Eye (tissue), 1 donor: ENCODE results near the gene C3orf22.
"Not testable (repeated sequence)": the region's sequence is repeated elsewhere in the genome, so short reads cannot be mapped to it uniquely, and the experiment has no call there.

Experiments used
- DNase-seq: peaks from one replicate; pipeline ENCODE4 v3.0.0-alpha.2; 2015

Gene C3orf22, protein sequence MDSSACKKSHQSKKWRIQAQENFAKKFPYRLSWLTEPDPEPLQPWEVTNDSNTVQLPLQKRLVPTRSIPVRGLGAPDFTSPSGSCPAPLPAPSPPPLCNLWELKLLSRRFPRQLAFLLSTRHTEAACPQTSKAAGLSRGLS

DNA sequence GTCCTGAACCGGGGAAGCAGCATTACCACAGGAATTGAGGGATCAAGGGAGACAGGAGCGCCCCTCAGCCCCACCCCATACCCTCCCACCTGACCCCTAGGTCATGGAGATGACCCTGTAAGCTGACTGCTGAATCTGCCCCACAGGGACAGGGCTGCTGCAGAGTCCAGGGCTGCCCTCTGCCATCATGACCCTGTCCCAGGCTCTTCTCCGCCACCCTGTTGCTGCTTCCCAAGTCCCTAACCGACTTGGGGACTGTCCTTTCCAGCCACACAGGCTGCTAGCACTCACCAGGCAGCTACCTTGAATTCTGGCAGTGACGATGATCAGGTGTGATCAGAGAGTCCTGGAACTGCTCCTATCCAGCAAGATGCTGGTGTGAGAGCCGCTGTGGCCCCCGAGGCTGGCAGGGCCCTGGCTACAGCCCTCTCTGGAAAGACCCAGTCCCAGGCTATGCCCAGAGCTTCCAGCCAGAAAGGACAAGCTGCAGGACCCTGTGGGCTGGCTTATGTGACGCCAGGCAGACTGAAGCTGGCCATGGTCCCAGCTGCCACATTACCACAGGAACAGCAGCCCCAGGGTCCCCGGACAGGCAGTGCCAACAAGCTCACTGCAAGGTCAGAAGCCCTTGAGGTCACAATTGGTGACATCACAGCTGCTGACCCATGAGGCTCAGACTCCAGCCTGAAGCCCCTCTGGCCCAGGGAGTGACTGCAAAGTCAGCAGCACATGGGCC lies at the start of gene C3orf22:
C3orf22 (minus strand) TSS at position 597 of the 736 bp plus-strand sequence. CDS start 5,542 bp downstream, outside the sequence.
- DNase-seq: no peak

DNA sequence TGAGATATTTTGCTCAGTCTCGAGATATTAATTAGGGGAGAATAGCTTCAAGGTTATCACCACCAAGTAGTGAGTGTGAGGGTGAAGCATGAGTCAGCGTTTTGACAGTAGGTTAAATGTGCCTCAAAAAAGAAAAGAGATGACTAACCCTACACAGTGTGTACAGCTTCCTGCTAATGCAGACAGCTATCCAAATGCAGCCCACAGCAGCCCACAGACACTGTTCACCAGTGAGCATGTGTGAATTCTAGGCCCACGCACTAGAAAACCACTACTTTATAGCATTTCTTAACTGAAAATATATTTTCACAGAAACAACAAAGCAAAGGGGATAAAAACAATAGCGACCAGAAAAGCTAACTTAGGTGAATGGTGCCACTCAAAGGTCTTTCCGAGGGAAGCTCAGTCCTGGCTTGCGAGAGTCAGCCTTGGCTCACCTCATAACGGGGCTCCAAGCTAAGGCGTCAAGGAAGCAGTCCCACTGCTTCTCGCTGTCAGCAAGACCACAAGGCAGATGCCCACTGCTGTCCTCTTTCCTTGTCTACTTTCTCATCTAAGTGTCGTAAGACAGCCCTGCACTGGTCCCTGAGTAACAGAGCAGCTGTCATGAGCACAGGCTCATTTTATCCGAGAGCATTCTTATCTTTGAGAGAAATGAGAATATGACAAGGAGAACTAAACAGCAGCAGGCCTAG lies 48.6 kb upstream of the C3orf22 start:
- DNase-seq: no peak

DNA sequence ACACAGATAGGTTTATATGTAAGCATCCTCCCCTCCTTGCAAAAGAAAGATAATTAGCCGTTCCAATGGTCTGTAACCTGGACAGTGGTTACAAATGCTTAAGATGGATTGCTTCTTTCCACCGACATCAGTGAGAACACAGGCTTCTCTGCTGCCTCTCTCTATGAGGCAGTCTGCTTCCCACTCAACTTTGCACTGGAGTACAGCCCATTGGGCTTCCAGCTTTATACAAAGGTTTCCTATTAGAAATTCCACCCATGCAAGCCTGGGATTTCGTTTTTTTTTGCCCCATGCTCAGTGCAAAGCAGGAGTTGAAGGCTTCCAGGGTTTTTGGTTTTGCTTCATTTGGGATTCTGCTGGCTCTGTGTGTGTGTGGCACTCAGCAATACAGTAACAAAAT lies 47.3 kb upstream of the C3orf22 start:
- no peak for DNase-seq

DNA sequence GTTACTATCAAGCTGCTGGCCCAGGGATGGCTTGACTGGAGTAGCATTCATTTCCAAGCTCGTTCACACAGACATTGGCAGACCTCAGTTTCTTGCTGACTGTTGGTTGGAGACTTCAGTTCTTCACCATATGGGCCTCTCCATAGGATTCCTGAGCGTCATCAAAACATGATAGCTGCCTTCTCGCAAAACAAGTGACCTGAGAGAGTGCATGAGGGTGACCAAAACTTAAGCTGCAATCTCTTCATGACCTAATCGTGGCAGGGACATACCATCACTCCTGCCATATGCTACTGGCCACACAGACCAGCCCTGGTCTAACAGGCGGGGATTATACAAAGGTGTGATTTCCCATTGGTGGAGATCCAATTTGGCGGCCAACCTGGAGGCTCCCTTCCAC lies 46.0 kb upstream of the C3orf22 start:
- no peak for DNase-seq

DNA sequence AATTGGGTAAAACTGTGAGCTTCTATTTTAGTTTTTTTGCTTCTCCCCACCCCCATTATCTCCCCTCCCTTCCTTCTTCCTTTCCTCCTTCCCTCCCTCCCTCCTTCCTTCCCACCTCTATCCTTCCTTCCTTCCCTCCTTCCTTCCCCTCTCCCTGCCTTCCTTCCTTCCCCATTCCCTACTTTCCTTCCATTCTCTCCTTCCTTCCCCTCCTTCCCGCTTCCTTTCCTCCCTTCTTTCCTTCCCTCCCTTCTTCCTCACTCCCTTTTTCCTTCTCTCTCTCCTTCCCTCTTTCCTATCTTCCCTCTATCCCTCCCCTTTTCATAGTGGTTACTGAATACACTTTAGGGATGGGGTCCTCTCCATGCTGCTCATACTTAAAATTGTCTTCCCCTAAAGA lies 40.4 kb upstream of the C3orf22 start:
- DNase-seq: no peak

DNA sequence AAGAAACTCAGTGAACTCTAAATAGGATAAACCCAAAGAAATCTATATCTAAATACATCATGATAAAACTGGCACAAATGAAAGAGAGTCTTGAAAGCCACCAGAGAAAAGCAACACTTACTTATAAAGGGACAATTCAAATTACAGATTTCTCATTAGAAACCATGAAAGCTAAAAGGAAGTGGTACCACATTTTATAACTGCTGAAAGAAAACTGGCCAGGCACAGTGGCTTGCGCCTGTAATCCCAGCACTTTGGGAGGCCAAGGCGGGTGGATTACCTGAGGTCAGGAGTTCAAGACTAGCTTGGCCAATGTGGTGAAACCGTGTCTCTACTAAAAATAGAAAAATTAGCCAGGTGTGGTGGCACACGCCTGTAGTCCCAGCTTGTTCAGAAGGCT lies 36.7 kb upstream of the C3orf22 start:
- not testable (repeated sequence) for DNase-seq

DNA sequence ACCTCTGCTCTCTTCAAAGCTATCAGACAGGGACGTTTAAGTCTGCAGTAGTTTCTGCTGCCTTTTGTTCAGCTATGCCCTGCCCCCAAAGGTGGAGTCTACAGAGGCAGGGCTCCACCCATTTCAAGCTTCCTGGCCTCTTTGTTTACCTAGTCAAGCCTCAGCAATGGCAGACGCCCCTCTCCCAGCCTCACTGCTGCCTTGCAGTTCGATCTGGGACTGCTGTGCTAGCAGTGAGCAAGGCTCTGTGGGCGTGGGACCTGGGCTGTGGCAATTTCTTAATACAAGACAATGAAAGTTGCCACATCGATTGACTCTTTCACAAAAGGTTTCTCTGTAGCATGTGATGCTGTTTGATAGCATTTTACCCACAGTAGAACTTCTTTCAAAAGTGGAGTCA lies 32.8 kb upstream of the C3orf22 start:
- DNase-seq: not testable (repeated sequence)

DNA sequence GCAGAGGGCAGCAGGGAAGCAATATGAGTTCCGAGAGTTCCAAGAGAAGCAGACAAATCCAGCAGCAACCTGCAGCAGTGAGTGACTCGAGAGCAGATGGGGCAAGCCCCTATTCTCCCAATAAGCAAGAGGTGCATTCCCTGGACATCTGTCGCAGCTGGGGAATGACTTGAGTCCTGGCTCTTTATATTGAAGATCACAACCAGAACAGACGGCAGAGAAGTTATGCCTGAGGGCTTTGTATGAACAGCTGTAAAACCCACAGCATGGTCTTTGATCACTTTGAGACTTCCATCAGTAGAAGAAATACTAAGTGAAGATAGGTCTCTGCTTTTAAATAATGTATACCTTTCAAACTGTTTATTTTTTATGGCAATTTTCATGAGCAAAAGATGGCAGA lies 23.6 kb upstream of the C3orf22 start:
- peak; percentile 6 for DNase-seq

DNA sequence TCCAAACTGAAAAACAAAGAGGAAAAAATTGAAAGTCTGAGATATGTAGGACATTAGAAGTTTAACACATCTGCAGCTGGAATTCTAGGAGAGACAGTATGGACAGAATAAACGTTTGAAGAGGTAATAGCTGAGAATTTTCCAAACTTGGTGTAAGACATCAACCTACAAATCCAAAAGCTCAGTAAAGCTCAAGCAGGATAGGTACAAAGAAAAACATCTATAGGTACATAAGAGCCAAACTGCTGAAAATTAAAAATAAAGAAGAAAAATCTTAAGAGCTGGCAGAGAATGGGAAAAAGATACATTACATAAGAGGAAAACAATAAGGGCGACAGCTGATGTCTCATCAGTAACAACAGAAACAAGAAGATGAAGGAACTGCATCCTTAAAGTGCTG lies 22.8 kb upstream of the C3orf22 start:
- DNase-seq: no peak

DNA sequence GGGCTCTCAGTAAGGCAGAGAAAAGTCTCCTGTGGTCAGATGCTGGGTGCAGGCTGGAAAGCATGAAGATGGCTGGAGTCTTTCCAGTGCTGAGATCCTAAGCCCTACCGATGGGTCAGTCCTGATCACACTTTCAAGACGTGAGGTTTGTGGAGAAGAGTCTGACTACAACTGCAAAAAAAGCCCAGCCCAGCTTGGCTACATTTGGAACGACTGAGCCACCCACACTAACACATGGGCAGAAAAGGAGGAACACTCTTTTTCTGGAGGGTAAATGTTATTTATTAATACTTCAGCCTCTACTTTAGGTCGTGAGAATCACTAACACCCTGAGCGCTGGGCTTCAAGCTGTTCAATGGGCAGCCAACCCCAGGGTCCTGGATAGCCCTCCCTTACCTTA lies 22.0 kb upstream of the C3orf22 start:
- no peak for DNase-seq

DNA sequence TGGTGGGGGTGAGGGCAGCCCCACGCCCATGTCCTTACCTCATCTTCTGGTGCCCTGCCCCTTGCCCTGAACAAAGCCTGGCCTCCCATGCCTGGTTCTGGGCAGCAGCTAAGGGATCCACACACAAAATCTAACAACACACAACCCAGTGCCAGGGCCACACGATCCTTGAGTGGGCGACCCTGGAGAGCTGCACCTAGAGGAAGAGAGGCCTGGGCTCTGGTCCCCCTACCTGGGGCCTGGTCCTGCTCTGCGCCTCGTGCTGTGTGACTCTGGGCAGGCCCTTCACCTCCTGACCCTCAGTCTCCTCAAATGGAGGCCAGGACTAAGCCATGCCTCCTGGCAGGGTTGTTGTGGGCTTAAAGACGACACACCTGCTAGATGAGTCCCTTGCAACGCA lies 20.0 kb upstream of the C3orf22 start:
- DNase-seq: no peak

DNA sequence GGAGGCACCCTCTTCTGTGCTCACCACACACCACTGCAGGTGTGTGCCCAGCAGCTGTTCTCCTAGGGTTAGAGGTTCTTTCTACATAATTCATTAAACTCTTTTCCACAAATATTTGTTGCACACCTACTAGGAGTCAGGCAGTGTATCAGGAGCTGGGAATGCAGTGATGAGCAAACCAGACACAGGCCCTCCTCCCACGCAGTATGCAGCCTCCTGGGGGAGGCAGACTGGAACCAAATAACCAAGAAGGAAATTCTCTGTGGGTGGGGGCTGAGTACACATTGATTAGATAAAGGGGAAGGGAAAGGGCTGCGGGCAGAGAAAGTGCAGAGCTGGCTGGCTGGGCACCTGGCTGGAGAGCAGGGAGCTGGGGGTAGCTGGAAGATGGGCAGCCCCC lies 18.5 kb upstream of the C3orf22 start:
- DNase-seq: no peak

DNA sequence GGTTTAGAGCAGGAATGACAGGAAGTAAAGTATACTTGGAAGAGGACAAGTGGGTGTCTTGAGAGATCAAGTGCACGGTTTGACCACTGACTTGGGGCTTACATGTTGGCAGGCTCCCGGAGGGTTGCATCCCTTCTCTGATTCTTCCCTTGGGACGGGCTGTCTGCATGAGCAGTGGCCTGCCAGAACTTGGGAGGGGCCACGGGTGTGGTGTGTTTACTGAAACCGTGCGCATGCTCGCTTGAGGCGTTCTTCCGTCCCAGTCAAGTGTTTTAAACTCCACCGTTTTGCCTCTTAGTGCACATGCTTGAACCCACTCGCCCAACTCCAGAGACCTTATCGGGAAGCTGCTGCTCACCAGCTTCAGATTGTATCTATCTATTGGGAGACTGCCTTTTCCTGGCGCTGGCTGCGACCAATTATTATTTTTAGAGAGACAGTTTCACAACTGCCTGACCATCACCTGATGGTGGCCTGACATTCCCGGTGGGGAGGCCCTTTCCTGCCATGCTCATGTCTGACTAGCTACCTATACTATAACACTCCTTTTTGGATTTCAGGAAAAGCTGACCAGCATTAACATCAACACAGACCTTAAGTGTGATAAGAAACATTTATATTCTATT lies 14.9 kb upstream of the C3orf22 start:
- no peak for DNase-seq

DNA sequence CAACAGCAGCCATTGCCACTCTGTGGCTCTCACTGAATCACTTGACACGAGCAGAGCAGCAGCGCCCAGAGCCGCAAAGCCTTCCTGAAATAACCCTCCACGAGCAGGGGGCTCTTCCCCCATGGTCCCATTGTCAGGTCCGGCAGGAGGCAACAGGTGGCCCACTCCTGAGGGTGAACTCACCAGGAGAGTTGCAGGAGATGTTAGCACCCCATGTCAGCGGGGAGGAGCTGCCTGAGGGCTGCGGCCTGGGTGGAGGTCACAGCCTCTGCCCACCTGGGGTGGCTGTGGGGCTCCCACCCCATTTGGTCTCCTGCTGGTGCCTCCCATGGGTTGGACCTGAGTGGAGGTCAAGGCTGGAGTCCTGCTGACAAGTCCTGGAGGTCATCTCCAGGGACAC lies 12.3 kb upstream of the C3orf22 start:
- no peak for DNase-seq

DNA sequence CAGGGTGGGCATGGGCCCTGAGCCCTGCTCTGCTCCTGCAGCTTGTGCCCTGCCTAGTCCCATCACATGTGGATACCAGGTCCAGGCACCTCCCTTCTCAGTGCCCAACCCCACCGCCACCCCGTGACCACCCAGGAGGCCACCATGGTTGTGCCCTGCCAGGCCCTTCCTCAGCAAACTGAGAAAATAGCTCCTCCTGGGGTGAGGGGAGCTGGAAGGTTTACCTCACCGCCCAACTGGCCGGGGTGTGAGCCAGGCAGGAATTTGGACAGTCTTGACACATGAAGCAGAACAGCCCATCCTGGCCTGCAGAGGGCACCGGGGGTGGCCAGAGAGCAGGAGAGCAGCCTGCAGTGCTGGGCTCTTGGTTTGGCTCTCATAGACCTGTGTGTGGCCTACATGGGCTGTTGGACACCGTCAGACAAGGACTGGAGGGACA lies 11.4 kb upstream of the C3orf22 start:
- DNase-seq: no peak

DNA sequence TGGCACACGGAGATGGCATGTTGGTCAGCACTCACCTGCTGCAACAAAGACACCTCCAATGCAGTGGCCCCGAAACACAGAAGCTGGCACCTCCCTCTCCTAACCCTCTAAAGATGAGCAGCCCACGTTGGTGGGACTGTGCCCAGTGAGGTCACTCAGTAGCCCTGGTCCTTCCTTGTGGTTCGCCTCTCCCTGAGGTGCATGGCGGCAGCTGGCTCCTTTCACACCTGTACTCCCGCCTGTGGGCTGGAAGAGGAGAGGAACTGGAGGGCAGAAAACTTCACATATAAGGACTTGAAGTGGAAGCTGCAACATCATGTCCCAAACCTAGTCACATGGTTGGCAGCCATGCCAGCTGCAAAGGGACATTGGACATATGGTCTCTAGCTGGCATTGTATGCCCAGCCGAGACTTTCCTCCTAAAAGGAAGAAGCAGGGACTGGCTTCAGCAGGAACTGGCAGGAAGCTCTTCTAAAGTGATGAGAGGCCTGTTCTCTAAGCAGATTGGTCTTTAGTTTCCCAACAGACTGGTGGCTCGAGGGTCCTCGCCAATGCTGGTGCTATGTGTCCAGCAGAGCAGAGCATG lies 10.8 kb upstream of the C3orf22 start:
- no peak for DNase-seq

DNA sequence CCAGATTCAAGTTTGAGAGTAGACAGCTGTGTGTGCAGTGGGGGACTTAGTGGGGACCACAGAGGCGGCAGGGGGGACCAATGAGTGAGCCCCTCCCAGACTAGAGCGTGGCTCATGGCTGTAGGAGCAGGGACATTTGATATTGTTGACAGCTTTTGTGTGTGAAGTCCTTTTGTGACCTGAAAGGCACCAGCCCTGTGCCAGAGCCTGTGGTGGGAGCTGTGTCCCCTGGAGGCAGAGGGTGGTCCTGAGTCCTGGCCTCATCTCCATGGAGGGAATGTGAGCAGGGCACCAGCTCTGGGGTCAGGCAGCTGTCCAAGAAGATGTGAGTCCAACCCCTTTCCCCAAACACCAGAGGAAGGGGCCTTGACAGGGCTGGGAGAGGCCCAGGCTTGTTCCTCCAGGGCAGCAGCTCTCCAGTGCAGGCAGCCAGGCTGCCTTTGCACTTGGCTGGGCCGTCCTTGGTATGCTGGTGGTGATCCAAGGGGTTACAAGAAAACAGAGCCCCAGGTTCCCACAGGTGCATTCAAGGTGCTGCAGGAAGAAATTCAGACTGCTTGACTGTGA lies 10.1 kb upstream of the C3orf22 start:
- DNase-seq: no peak

DNA sequence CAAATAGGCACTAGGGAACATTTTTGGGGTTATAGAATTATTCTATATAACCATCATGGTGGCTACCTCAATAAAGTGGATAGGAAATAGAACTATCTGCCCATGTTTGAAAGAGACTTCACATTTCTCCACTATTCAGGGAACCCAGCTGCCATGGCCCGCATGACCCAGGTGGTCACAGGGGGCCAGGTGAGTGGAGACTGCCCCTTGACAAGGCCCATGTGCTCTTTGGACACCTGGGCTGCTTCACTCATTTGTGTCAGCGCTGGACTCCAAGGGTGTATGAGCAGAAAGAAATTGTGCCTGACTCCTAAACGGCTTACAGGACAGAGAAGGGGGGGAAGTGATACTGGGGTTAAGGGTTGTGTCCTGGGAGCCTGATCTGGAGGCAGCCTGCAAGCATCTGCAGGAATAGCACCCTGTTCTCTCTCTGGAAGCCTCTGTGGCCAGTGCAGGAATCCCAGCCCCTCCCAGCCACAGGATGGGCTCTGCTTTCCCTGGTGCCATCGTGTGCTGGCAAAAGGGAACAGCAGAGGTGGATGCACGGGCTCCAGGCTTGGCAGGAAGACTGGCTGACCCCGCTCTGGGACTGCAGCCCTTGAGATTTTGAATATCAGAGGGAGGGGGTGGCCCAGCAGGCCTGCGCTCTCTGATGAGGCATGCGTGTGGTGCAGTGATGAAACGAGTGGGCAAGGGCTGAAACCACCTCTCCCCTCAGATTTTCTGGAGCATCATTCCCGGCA lies 9.1 kb upstream of the C3orf22 start:
- DNase-seq: no peak

DNA sequence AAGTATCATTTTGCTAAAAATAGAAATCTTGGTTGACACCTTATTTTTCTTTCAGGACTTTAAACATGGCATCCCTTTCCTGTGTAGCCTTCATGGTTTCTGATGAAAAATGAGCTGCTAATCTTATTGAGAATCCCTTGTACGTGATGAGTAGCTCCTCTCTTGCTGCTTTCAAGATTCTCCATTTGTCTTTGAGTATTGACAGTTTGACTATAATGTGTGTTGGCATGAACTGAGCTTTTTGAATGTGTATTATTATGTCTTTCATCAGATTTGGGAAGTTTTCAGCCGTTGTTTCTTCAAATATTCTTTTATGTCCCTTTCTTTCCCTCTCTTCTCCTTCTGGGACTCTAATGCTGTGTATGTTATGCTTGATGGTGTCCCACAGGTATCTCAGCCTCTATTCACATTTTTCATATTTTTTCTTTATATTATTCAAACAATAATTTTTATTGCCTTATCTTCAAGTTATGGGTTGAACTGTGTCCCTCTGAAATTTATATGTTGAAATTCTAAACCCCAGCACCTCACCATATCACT lies 4.1 kb upstream of the C3orf22 start:
- DNase-seq: no peak

DNA sequence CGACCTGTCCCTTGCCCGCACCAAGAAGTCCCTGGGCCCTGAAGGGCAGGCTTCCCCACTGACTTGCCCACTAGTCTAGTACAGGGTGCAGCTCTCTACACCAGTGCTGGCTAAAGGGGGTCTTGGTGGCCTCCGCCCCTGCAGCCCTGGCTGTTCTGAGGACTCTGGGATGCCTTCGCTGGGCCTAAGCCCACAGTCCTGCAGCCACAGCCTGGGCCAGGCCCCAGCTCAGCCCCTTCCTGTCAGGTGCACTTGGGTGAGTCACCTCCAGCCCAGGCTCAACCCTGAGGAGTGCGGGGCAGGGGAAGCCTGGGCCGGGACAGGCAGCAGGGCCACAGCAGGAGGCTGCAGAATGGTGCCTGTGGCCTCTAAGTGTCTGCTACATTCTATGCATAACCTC lies 971 bp downstream of the C3orf22 start:
- DNase-seq: no peak

DNA sequence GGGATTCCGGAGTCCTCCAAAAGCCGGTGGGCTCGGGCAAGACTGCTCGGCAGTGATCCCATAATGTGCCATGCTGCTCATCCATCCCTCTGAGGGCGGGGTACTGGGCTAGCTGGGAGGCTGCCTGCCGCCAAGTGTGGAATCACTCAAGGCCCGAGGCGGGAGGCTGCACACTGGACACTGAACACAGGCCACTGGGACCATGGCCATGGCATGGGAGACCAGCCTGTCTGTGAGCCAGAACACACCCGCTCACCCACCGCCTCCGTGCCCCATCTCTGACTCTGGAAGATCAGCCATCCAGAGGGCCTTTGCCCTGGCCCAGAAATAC lies 1.4 kb downstream of the C3orf22 start:
- no peak for DNase-seq
